Tibial artery (tissue), 4 donors: Measurements from ENCODE around the gene HYCC1.

Experiments
- DNase-seq, 2 donors: peaks; one replicate each; pipeline ENCODE4 v3.0.0-alpha.2; 2019
- H3K27ac ChIP-seq, 2 donors: fragments of 200-600 bp; sonication (generic) in 1 of 2; 1 replicate in 1 of 2; 2 replicates in 1 of 2; pipeline ENCODE4 v1.5.1; 2018 to 2019; ENCODE audit warnings: mild to moderate bottlenecking in 1 of 2
- H3K27me3 ChIP-seq, 2 donors: fragments of 200-600 bp; sonication (generic) in 1 of 2; one replicate each; pipeline versions ENCODE4 v1.5.1 to v1.6.0; 2016 to 2019
- H3K36me3 ChIP-seq, 3 donors: fragments of 200-600 bp; sonication (generic) in 2 of 3; one replicate each; pipeline ENCODE4 v1.5.1; 2016 to 2019; ENCODE audit warnings: mild to moderate bottlenecking in 2 of 3
- H3K4me1 ChIP-seq, 4 donors: fragments of 200-600 bp; sonication (generic) in 2 of 4; 1 replicate in 3 of 4; 2 replicates in 1 of 4; pipeline ENCODE4 v1.5.1; 2016 to 2019
- H3K4me3 ChIP-seq, 2 donors: fragments of 200-600 bp; sonication (generic) in 1 of 2; 1 replicate in 1 of 2; 2 replicates in 1 of 2; pipeline ENCODE4 v1.5.1; 2018 to 2019; ENCODE audit warnings: mild to moderate bottlenecking in 2 of 2
- H3K9me3 ChIP-seq, 3 donors: fragments of 200-600 bp; sonication (generic) in 1 of 3; one replicate each; pipeline ENCODE4 v1.5.1; 2016 to 2019
- intact Hi-C: fragments of 100-400 bp; cut with DNase I; formaldehyde crosslinking; loops from one replicate; pipeline ENCODE4 v1.15.0; 2023; ENCODE audit warnings: low total_unique reads
- TF ChIP-seq, protein P1 (sequence below), 2 experiments: fragments of 200-600 bp in 1 of 2; fragments of 450-650 bp in 1 of 2; IDR thresholded peaks; one replicate each; pipeline ENCODE4 v1.5.1; 2017 to 2019; ENCODE audit warnings: antibody characterized with exemption in 2 of 2, mild to moderate bottlenecking in 1 of 2, moderate library complexity in 1 of 2

Gene HYCC1

GRCh38 chr7:22972207-22972606 is 41.7 kb downstream of the HYCC1 start:
- TF ChIP-seq, protein P1, sequence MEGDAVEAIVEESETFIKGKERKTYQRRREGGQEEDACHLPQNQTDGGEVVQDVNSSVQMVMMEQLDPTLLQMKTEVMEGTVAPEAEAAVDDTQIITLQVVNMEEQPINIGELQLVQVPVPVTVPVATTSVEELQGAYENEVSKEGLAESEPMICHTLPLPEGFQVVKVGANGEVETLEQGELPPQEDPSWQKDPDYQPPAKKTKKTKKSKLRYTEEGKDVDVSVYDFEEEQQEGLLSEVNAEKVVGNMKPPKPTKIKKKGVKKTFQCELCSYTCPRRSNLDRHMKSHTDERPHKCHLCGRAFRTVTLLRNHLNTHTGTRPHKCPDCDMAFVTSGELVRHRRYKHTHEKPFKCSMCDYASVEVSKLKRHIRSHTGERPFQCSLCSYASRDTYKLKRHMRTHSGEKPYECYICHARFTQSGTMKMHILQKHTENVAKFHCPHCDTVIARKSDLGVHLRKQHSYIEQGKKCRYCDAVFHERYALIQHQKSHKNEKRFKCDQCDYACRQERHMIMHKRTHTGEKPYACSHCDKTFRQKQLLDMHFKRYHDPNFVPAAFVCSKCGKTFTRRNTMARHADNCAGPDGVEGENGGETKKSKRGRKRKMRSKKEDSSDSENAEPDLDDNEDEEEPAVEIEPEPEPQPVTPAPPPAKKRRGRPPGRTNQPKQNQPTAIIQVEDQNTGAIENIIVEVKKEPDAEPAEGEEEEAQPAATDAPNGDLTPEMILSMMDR (IDR thresholded peaks at IDR 0.05), result no peak
- Histone ChIP-seq H3K27ac (no peak overlapping the region), H3K4me3 (no peak overlapping the region), H3K36me3 (peaks cover 20 to 34% (median 25%) of the 10 kb centered on the region in 3 donors), H3K9me3 (no peaks in the 10 kb centered on the region), H3K4me1 (no peaks in the 10 kb centered on the region), H3K27me3 (no peaks in the 10 kb centered on the region)
- intact Hi-C loops, result no loop called here
- DNase-seq, result no peak

GRCh38 chr7:22969010-22969431 is 44.9 kb downstream of the HYCC1 start:
- intact Hi-C loops, result no loop called here
- H3K27me3 ChIP-seq, result no peaks in the 10 kb centered on the region
- TF ChIP-seq, protein P1 (IDR thresholded peaks at IDR 0.05), result no peak
- peaks cover 13 to 20% (median 17%) of the 10 kb centered on the region in 3 donors for H3K36me3 ChIP-seq
- no peak for DNase-seq
- H3K4me1 ChIP-seq, result no peaks in the 10 kb centered on the region
- no peak overlapping the region for H3K27ac ChIP-seq
- H3K9me3 ChIP-seq, result no peaks in the 10 kb centered on the region
- no peak overlapping the region for H3K4me3 ChIP-seq
